GM04504 (cell line): Measurements from ENCODE around the gene CHADL.

Experiments
- DNase-seq: peaks from one replicate; pipeline ENCODE4 v3.0.0-alpha.2; 2012; ENCODE audit warnings: low read depth

The CHADL gene

GRCh38 chr22:41256254-41257253 is 15.8 kb upstream of the CHADL start:
- peak; percentile 16 for DNase-seq

- no peak for DNase-seq
These were observed 13.5 kb upstream of the CHADL start for GRCh38 chr22:41254230-41254629.

GRCh38 chr22:41252365-41252764 is 11.6 kb upstream of the CHADL start:
- no peak for DNase-seq

- DNase-seq = no peak
These were observed 9.4 kb upstream of the CHADL start for GRCh38 chr22:41250127-41250526.

GRCh38 chr22:41249442-41249841 is 8.7 kb upstream of the CHADL start:
- no peak for DNase-seq

GRCh38 chr22:41248758-41249157 is 8.0 kb upstream of the CHADL start:
- DNase-seq = no peak

GRCh38 chr22:41248314-41248713 is 7.6 kb upstream of the CHADL start:
- DNase-seq = no peak

GRCh38 chr22:41247703-41248102 is 7.0 kb upstream of the CHADL start:
- no peak for DNase-seq

- DNase-seq = no peak
These were observed 5.3 kb upstream of the CHADL start for GRCh38 chr22:41245917-41246499.

- no peak for DNase-seq
These were observed 2.6 kb upstream of the CHADL start for GRCh38 chr22:41243361-41243760.

GRCh38 chr22:41242396-41243117 is 1.8 kb upstream of the CHADL start:
- DNase-seq = no peak

- DNase-seq = no peak
These were observed 474 bp upstream of the CHADL start for GRCh38 chr22:41241133-41241676.

- DNase-seq = no peak
These were observed 1.1 kb downstream of the CHADL start for GRCh38 chr22:41239443-41240128.

GRCh38 chr22:41238570-41239442 is 1.9 kb downstream of the CHADL start:
- no peak for DNase-seq

- no peak for DNase-seq
These were observed 2.8 kb downstream of the CHADL start for GRCh38 chr22:41237707-41238569.

GRCh38 chr22:41237036-41237706 is 3.6 kb downstream of the CHADL start:
- DNase-seq = no peak

GRCh38 chr22:41234815-41235695 is 5.7 kb downstream of the CHADL start:
- no peak for DNase-seq

GRCh38 chr22:41231369-41231768 is 9.4 kb downstream of the CHADL start:
- no peak for DNase-seq
